ENCODE results near the gene PDE1C.

Gene PDE1C

DNA sequence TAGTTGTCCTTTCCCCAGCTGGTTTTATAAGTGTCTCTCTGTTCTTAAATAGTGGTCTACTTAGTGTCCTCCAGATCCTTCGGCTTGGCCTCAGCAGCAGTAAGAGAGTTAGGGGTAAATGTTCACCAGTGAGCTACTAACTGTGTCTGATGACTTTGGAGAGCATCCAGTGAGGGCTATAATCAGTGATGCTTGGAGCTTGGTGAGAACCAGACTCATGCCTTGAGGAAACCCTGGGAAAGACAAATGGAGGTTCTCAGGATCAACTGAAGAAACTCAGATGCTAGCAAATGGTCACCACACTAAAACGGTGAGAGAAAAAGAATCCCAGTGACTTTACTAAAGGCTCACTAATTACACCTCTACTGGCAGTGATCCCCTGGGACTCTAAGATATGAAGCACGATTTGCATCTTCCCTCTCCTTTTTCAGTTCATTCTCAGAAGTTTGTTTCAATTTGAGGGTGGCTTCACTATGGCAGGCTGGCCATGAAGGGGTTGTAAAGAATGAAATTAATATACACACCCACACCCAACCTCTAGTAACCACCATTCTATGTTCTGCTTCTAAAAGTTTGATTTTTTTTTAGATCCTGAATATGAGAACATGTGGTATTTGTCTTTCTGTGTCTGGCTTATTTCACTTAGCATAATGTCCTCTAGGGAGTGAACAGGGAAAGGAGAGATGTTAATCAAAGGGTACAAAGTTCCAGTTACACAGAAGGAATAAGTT is 177.9 kb downstream of the PDE1C start:
- DNase-seq (ENCODE audit: low read depth in 2 of 2) = no peak

- no peak for DNase-seq (ENCODE audit: low read depth in 2 of 2)
Measured at GRCh38 chr7:31890766-31891165, 179.4 kb downstream of the PDE1C start.

DNA sequence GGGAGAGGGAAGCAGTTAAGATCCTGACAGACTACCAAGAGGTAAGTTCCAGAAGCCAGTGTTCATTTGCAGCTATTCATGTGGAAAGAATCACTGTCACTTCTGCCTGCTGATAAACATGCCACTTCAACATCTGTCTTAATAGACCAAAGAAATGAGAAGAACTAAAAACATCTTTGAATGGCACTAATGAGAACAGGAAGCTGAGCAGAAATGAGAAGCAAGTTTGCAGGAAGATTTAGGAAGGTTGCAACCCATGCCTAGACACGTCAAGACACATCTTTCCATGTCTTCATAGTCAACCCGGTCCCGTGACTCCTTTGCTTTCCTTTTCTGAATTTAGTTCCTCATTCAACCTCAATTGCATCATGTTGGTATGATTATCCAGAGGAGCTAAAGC is 180.0 kb downstream of the PDE1C start:
- DNase-seq (ENCODE audit: low read depth in 2 of 2) = no peak

DNA sequence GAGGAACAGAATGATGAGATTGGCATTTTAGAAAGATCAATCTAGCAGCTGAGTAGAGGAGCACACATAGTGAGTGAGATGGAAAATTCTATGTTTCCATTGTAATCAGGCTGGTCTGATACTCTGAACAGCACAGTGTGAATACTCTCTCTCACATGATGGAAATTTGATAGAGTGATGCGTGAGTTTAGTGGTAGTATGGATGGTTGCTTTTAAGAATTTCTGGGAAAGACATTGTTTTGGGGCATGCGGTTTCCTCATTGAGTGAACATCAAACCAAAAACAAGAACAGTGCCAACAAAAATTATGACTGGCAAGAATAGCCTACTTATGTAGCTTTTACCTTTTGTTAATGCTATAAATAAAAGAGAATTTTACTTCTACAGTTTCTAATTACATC is 183.2 kb downstream of the PDE1C start:
- no peak for DNase-seq (ENCODE audit: low read depth in 2 of 2)

DNA sequence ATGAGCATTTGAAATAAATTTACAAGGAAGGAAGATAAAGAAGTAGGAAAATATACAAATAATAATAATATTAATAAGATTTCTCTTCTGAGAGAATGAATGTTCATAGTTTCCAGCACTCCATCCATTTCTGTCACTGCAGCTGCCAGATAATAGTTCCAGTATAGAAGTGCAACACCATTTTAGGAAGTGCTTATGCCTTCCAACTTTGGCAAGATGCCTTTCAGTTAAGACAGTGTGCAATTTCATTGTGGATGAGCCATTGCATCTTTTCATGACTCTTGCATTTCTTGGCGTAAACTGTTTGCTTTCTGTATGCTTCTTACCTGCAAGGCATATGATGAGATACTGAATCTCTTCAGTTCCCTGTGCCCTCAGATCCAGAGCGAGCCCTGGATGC is 185.0 kb downstream of the PDE1C start:
- no peak for DNase-seq (ENCODE audit: low read depth in 2 of 2)

DNA sequence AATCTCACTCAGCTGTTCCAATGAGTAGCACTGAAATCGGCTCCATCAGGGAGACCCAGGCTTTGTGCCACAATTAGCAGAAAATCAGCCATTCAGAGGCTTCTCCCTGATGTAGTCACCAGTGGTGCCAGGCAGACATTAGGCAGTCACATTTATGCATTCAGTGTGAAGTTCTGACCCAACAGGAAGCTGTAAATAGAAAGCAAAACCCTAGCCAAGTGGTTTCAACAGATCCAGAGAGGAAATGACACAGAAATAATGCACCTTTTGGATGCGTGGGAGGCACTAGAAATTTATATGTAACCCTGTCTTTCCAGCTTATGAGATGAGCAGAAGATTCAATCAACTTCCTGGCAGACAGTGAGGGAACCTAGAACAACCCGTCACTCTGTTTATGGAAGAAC is 186.4 kb downstream of the PDE1C start:
- DNase-seq (ENCODE audit: low read depth in 2 of 2) = no peak

GRCh38 chr7:31882187-31882586 is 188.0 kb downstream of the PDE1C start:
- DNase-seq (ENCODE audit: low read depth in 2 of 2) = no peak

DNA sequence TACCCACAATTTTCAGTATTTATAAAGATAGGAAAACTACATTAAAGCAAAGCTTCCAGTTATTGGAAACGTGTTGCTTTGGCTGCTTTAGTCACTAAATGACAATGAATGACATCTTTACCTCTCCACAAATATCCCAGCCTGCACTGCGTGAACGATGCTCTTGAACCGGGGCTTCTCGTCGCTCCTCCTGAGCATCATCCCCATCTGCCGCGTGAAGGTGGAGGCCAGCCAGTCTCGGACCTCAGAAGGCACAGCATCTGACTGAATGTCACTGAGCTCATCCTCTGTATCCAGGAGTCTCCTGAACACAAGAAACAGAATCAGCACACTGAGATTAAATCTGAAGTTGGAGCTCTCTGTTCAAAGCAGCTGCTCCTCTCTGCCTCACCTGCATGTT is 191.3 kb downstream of the PDE1C start:
- DNase-seq (ENCODE audit: low read depth in 2 of 2) = no peak

DNA sequence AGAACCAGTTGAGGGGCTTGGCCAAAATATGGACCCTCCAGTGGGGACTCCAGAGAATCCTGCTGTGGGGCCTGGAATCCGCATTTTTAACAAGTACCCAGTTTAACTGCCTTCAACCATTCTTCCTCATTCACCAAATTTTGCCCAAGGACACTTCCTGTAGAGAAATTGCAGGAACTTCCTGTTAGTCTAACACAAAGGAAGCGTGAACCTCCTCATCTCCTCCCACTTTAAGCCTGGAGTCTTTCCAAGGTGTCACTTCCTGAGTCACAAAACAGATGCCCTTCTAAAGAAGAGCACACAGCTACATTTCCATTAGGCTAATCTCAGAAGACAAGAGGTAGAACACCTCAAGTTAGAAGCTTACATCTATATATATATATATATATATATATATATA is 194.8 kb downstream of the PDE1C start:
- DNase-seq (ENCODE audit: low read depth in 2 of 2) = no peak

GRCh38 chr7:31874631-31875386 is 195.4 kb downstream of the PDE1C start:
- DNase-seq (ENCODE audit: low read depth in 2 of 2) = no peak

- DNase-seq (ENCODE audit: low read depth in 2 of 2) = no peak
Measured at GRCh38 chr7:31873816-31874597, 196.2 kb downstream of the PDE1C start.

- DNase-seq (ENCODE audit: low read depth in 2 of 2) = no peak
Measured at GRCh38 chr7:31872545-31873370, 197.4 kb downstream of the PDE1C start.

- DNase-seq (ENCODE audit: low read depth in 2 of 2) = no peak
Measured at GRCh38 chr7:31864646-31865045, 205.6 kb downstream of the PDE1C start.

DNA sequence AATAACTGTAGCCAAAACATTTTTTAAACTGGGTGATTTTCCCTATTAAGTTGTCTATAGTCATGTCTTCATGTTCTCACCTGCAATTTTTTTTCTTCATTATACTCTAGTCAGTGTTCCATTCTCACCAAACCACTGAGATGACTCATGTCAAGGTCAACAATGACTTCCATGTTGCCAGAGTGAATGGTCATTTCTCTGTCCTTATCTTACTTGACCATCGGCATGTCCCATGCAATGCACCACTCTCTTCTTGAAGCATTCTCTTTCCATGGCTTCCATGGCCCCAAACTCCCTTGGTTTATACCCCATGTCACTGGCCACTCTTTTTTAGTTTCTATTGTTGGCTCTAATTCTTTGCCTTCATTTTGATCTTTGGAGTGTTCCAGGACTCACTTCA is 209.3 kb downstream of the PDE1C start:
- no peak for DNase-seq (ENCODE audit: low read depth in 2 of 2)

GRCh38 chr7:31858055-31858454 is 212.2 kb downstream of the PDE1C start:
- DNase-seq (ENCODE audit: low read depth in 2 of 2) = no peak

DNA sequence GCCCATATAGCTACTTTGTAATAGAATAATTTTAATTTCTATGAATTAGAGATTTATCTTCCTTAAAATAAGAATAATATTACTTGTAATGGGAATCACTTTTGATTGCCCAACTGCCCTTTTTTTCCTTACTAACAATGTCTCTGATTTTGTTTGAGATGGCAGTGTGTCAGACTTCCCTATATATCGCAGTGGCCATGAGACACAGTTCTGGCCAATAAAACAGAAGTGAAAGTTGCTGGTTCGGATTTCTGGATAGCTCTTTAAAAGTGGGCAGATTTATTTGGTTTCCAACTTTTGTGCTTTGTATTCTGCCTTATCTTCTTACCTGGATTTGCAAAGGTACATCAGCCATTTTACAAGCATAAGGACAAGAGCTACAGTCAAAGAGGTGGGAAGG is 213.0 kb downstream of the PDE1C start:
- DNase-seq (ENCODE audit: low read depth in 2 of 2) = no peak

DNA sequence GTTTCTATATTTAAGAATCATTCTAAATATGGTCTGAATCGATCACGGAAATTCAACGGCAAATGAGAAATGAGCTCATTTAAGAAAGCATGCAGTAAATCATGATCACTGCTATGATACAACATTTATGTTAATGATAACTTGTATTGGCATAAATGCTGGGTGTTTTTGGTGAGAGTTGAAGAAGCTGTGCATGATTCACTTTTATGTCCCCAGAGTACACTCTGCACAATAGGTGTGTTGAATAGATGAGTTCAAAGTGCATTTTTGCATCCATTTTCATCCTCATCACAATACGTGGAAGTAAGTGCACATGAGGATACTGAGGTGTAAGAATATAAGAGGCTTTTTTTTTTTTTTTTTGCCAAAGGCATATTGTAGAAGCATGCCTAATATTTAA is 213.9 kb downstream of the PDE1C start:
- no peak for DNase-seq (ENCODE audit: low read depth in 2 of 2)

GRCh38 chr7:31855530-31855929 is 214.7 kb downstream of the PDE1C start:
- DNase-seq (ENCODE audit: low read depth in 2 of 2) = no peak

- no peak for DNase-seq (ENCODE audit: low read depth in 2 of 2)
Measured at GRCh38 chr7:31853380-31853779, 216.8 kb downstream of the PDE1C start.

DNA sequence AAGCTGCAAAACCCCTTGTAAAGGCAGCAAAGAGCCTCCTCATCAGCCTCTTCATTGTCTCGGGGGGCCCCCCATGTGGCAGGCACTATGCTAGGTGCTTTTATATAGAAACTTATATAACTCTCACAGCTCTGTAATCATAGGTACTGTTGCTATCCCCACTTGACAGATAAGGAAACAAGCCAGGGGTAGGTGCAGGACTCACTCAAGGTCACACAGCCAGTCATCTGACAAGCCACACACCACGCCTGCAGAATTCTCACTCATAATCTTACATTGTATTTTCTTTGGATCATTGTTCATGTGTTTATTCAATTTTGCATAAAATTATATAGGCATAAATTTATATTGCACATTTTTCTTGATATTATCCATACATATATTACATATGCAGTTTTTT is 217.7 kb downstream of the PDE1C start:
- DNase-seq (ENCODE audit: low read depth in 2 of 2) = no peak

GRCh38 chr7:31851119-31851518 is 219.1 kb downstream of the PDE1C start:
- no peak for DNase-seq (ENCODE audit: low read depth in 2 of 2)

DNA sequence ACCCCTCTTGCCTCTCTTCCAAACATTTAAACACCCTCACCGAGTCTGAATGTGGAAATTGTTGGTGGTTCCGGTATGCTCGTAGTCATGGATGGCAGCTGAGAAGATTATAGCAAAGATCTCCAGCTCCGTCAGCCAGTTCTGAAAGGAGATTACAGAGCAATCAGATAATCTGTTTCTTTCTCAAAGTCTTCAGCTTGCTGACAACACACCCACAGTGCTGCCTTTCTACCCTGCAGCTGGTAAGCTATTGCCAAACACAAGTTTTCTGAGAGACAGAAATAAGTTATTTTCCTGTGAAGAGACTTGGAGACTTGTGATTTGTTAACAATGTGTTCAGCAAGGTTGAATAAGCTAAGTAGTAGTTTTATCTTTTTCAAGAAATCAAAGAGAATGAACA is 219.6 kb downstream of the PDE1C start:
- no peak for DNase-seq (ENCODE audit: low read depth in 2 of 2)
